ENCODE results near the gene DHCR7. TPM values are rescaled to one million over a fixed set of nuclear protein-coding genes. Genes with fewer than 3 reads are reported as not detected.

Gene DHCR7
- polyA plus RNA-seq, 2 of the 4 experiments (the other 2 are of a cell fraction): 44.2 to 82.2 TPM

GRCh38 chr11:71472357-71472885 lies 24.2 kb upstream of the DHCR7 start:
- no peak for FAIRE-seq

DNA sequence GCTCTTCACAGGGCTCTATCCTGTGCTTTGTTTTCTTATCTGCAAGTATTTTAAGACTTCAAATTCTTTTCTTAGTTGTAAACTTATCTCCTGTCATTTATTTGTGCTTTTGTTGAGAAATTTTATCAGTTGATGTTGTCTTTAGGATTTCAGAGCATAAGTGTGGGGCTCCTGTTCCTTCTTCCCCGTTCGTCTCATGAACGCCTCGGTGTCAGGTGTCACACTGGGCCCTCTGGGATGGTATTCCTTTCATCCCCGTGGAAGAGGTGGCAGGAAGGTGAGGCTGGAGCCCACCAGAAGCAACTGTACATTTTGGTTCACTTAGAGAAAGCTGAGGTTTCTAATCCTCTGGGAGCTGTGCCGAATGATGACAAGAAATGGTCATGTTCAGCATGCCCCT lies 22.8 kb upstream of the DHCR7 start:
- DNase-seq (ENCODE audit: low read depth in 1 of 2, low spot score in 1 of 2) (no peak), ATAC-seq (no peak), FAIRE-seq (no peak)
- Histone ChIP-seq H3K27ac (no peak overlapping the region), H3K4me2 (no peak overlapping the region), H3K4me3 (no peak overlapping the region), H3K4me1 (no peaks in the 10 kb centered on the region), H3K9me3 (no peaks in the 10 kb centered on the region)
- WGBS (ENCODE audit: missing lambda C conversion rate): 66% methylated on average over 6 of the region's 6 CpGs
- ChIA-PET CTCF (interaction anchor here (1.0 to 1.7 kb wide), 2 partner anchors 8 to 12 kb away, joined by 3 read pairs; no protein-coding TSS in a partner anchor), POLR2A (no interaction called here)
- TF ChIP-seq FOSL2 (IDR thresholded peaks at IDR 0.05) (no peak), FOSL2 (CRISPR knock-in tag; IDR thresholded peaks at IDR 0.05) (no peak), PHF8 (IDR thresholded peaks at IDR 0.05; ENCODE audit: borderline replicate concordance, low read depth) (no peak), NFE2L2 (conservative IDR thresholded peaks at IDR 0.05; ENCODE audit: low read length) (no peak), HDAC2 (IDR thresholded peaks at IDR 0.05) (no peak), FOXS1 (CRISPR knock-in tag; IDR thresholded peaks at IDR 0.05) (no peak), HEYL (CRISPR knock-in tag; IDR thresholded peaks at IDR 0.05) (no peak), CBX8 (IDR thresholded peaks at IDR 0.05) (no peak), JUN (IDR thresholded peaks at IDR 0.05) (no peak), FOSB (CRISPR knock-in tag; IDR thresholded peaks at IDR 0.05) (no peak), RCOR1 (IDR thresholded peaks at IDR 0.05; ENCODE audit: low read depth, low read length) (no peak), MAX (IDR thresholded peaks at IDR 0.05) (no peak), TP53 (CRISPR knock-in tag; IDR thresholded peaks at IDR 0.05) (no peak), RAD21 (conservative IDR thresholded peaks at IDR 0.05 in 1 of 2, IDR thresholded peaks at IDR 0.05 in 1 of 2) (no peak), BHLHE40 (IDR thresholded peaks at IDR 0.05; ENCODE audit: low read depth, low read length) (no peak)

More at GRCh38 chr11:71472357-71472885, 24.2 kb upstream of the DHCR7 start:
- Histone ChIP-seq H3K4me2 (no peak overlapping the region), H3K9me3 (no peaks in the 10 kb centered on the region), H3K4me3 (no peak overlapping the region), H3K27ac (no peak overlapping the region), H3K4me1 (no peaks in the 10 kb centered on the region)
- ChIA-PET POLR2A (no interaction called here), CTCF (interaction anchor here (1.7 kb wide), 1 partner anchor 14 kb away, joined by 3 read pairs; no protein-coding TSS in a partner anchor)
- 87% methylated on average over 10 of the region's 10 CpGs for WGBS (ENCODE audit: missing lambda C conversion rate)
- DNase-seq (ENCODE audit: low read depth in 1 of 2, low spot score in 1 of 2): no peak
- TF ChIP-seq ESRRA (IDR thresholded peaks at IDR 0.05; ENCODE audit: borderline replicate concordance, low read length) (no peak), PBX3 (IDR thresholded peaks at IDR 0.05) (no peak), NFE2L2 (conservative IDR thresholded peaks at IDR 0.05; ENCODE audit: low read length) (no peak), GATA3 (IDR thresholded peaks at IDR 0.05; ENCODE audit: borderline replicate concordance) (no peak), CHD2 (IDR thresholded peaks at IDR 0.05; ENCODE audit: low read length, partially characterized antibody) (no peak), CBX2 (IDR thresholded peaks at IDR 0.05; ENCODE audit: borderline replicate concordance, low read depth) (no peak), ZC3H11A (IDR thresholded peaks at IDR 0.05) (no peak), CEBPB (IDR thresholded peaks at IDR 0.05) (no peak), RCOR1 (IDR thresholded peaks at IDR 0.05; ENCODE audit: low read depth, low read length) (no peak), FOSB (CRISPR knock-in tag; IDR thresholded peaks at IDR 0.05) (no peak), MYC (IDR thresholded peaks at IDR 0.05; ENCODE audit: borderline replicate concordance, low read length) (no peak), NR3C1 (IDR thresholded peaks at IDR 0.05) (no peak)
- TF ChIP-seq, protein P1, sequence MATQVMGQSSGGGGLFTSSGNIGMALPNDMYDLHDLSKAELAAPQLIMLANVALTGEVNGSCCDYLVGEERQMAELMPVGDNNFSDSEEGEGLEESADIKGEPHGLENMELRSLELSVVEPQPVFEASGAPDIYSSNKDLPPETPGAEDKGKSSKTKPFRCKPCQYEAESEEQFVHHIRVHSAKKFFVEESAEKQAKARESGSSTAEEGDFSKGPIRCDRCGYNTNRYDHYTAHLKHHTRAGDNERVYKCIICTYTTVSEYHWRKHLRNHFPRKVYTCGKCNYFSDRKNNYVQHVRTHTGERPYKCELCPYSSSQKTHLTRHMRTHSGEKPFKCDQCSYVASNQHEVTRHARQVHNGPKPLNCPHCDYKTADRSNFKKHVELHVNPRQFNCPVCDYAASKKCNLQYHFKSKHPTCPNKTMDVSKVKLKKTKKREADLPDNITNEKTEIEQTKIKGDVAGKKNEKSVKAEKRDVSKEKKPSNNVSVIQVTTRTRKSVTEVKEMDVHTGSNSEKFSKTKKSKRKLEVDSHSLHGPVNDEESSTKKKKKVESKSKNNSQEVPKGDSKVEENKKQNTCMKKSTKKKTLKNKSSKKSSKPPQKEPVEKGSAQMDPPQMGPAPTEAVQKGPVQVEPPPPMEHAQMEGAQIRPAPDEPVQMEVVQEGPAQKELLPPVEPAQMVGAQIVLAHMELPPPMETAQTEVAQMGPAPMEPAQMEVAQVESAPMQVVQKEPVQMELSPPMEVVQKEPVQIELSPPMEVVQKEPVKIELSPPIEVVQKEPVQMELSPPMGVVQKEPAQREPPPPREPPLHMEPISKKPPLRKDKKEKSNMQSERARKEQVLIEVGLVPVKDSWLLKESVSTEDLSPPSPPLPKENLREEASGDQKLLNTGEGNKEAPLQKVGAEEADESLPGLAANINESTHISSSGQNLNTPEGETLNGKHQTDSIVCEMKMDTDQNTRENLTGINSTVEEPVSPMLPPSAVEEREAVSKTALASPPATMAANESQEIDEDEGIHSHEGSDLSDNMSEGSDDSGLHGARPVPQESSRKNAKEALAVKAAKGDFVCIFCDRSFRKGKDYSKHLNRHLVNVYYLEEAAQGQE (IDR thresholded peaks at IDR 0.05): no peak
- ATAC-seq: no peak
